ENCODE results near the gene ZAR1L.
"Not testable (repeated sequence)": the region's sequence is repeated elsewhere in the genome, so short reads cannot be mapped to it uniquely, and the experiment has no call there.

ZAR1L gene, protein sequence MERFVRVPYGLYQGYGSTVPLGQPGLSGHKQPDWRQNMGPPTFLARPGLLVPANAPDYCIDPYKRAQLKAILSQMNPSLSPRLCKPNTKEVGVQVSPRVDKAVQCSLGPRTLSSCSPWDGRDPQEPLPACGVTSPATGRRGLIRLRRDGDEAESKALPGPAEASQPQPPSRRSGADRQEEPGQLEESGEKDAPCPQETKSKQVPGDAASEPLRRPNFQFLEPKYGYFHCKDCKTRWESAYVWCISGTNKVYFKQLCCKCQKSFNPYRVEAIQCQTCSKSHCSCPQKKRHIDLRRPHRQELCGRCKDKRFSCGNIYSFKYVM

DNA sequence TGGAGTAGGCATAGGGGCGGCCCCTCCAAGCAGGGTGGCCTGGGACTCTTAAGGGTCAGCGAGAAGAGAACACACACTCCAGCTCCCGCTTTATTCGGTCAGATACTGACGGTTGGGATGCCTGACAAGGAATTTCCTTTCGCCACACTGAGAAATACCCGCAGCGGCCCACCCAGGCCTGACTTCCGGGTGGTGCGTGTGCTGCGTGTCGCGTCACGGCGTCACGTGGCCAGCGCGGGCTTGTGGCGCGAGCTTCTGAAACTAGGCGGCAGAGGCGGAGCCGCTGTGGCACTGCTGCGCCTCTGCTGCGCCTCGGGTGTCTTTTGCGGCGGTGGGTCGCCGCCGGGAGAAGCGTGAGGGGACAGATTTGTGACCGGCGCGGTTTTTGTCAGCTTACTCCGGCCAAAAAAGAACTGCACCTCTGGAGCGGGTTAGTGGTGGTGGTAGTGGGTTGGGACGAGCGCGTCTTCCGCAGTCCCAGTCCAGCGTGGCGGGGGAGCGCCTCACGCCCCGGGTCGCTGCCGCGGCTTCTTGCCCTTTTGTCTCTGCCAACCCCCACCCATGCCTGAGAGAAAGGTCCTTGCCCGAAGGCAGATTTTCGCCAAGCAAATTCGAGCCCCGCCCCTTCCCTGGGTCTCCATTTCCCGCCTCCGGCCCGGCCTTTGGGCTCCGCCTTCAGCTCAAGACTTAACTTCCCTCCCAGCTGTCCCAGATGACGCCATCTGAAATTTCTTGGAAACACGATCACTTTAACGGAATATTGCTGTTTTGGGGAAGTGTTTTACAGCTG, at the start of gene ZAR1L, which contains the start of gene BRCA2:
TSS of gene ZAR1L (minus strand) at position 126 of the 790 bp plus-strand sequence. CDS start 3,438 bp downstream, outside the sequence.
TSS of gene BRCA2 (plus strand) at position 271 of the 790 bp plus-strand sequence. CDS start 953 bp downstream, outside the sequence.
- peak; percentile 81 to 93 for DNase-seq

GRCh38 chr13:32362574-32362973, 47.4 kb upstream of the ZAR1L start:
- DNase-seq: no peak

DNA sequence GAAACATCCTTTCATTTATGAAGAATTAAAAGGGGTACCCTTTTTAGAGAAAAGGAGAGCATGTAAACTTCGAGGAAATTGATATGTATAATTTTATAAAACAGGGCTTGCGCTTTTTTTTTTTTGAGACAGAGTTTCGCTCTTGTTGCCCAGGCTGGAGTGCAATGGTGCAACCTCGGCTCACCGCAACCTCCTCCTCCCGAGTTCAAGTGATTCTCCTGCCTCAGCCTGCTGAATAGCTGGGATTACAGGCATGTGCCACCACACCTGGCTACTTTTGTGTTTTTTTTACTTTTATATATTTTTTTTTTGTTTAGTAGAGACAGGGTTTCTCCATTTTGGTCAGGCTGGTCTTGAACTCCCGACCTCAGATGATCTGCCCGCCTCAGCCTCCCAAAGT, 40.8 kb upstream of the ZAR1L start:
- not testable (repeated sequence) for DNase-seq

DNA sequence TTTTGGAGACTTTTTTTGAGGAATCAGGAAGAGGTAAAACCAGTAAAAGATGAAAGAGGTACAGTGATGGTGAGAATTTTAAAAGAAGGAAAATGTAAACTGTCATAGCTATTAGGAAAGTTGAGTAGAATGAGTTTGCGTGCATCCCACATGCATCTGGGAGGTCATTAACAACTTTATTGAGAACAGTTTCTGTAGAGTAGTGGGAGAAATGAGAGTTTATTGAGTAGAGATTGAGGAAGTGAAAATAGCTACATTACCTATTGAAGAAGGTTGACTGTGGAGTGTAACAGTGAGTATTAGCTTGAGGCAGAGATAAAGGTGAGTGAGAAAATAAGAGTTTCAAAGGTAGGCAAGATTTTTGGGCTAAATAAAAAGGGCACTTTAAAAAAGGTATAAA, 38.9 kb upstream of the ZAR1L start:
- no peak for DNase-seq

GRCh38 chr13:32350839-32351441, 35.8 kb upstream of the ZAR1L start:
- DNase-seq: not testable (repeated sequence)

DNA sequence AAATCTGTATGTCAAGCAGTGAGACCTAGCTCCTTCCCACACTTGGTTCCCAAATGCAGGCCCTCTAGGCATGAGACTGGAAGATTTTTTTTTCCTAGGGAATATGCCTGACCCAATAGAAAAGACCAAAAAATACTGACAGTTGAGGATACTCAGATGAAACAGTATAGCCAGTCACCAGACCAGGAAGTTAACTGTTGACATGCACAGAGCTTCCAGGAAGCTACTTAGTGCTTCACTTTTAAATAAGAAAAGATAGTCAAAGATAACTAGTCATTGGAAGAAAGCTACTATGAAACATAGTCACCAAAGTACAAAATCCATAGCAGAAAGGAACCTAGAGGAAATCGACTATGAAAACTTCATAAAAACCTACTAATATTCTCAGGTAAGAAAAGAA, 32.5 kb upstream of the ZAR1L start:
- no peak for DNase-seq

- DNase-seq: no peak
Observed at GRCh38 chr13:32340914-32341313, 25.8 kb upstream of the ZAR1L start.

DNA sequence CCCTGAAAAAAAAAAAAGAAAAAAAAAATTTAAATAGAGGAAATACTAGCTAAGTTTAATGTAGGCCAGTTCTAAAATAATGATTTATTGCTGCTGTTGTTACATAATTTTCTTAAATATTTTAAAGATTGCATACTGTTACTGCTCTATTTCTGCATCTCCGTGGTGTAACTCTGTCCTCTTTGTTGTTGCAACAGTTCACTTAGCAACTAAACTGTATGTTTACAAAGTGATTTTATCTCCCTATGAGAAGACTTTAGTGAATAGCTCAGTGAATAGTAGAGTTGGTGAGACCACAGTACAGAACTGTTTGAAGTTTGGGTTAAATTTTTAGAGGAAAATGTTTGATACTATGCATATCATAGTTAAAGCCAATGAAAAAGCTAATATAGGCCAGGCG, 19.5 kb upstream of the ZAR1L start:
- DNase-seq: no peak

GRCh38 chr13:32330441-32330840, 15.3 kb upstream of the ZAR1L start:
- DNase-seq: no peak

GRCh38 chr13:32323912-32324311, 8.7 kb upstream of the ZAR1L start:
- no peak for DNase-seq

DNA sequence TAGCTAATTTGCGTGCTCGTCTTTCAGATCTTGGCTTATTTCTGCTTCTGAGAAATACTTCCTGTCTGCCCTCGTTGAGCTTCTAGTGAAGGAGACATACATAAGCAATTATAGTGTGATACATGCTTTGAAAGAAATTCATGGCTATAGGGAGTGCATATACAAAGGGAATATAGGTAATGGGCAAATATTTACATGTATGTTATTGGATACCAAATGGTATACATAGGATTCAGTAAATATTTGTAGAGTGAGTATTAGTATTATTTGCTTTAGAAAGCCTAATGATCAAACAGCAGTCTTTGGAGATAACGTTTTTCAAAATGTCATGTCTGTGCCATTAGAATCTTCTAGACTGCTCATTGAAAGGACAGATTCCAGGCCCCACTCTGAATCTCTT, 5.4 kb upstream of the ZAR1L start:
- no peak for DNase-seq

DNA sequence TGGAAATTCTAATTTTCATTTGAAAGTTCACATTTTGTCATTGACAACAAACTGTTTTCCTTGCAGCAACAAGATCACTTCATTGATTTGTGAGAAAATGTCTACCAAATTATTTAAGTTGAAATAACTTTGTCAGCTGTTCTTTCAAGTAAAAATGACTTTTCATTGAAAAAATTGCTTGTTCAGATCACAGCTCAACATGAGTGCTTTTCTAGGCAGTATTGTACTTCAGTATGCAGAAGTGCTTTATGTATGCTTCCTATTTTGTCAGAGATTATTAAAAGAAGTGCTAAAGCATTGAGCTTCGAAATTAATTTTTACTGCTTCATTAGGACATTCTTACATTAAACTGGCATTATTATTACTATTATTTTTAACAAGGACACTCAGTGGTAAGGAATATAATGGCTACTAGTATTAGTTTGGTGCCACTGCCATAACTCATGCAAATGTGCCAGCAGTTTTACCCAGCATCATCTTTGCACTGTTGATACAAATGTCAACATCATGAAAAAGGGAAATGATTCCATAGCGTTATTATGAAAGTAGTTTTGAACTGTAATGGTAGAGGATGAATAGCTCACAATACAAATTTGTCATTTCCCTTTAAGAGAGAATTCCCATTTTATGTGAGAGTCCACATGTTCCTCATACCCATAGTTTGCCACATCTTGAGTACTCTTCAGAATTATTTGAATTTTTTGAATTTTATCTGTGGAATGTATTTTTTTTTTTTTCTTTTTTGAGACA, 2.7 kb upstream of the ZAR1L start:
- no peak for DNase-seq

DNA sequence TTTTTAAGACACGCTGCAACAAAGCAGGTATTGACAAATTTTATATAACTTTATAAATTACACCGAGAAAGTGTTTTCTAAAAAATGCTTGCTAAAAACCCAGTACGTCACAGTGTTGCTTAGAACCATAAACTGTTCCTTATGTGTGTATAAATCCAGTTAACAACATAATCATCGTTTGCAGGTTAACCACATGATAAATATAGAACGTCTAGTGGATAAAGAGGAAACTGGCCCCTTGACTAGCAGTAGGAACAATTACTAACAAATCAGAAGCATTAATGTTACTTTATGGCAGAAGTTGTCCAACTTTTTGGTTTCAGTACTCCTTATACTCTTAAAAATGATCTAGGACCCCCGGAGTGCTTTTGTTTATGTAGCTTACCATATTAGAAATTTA, 1.3 kb upstream of the ZAR1L start:
- no peak for DNase-seq

DNA sequence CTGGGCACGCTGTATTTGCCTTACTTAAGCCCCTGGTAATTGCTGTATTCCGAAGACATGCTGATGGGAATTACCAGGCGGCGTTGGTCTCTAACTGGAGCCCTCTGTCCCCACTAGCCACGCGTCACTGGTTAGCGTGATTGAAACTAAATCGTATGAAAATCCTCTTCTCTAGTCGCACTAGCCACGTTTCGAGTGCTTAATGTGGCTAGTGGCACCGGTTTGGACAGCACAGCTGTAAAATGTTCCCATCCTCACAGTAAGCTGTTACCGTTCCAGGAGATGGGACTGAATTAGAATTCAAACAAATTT, 821 bp upstream of the ZAR1L start:
- DNase-seq: no peak

DNA sequence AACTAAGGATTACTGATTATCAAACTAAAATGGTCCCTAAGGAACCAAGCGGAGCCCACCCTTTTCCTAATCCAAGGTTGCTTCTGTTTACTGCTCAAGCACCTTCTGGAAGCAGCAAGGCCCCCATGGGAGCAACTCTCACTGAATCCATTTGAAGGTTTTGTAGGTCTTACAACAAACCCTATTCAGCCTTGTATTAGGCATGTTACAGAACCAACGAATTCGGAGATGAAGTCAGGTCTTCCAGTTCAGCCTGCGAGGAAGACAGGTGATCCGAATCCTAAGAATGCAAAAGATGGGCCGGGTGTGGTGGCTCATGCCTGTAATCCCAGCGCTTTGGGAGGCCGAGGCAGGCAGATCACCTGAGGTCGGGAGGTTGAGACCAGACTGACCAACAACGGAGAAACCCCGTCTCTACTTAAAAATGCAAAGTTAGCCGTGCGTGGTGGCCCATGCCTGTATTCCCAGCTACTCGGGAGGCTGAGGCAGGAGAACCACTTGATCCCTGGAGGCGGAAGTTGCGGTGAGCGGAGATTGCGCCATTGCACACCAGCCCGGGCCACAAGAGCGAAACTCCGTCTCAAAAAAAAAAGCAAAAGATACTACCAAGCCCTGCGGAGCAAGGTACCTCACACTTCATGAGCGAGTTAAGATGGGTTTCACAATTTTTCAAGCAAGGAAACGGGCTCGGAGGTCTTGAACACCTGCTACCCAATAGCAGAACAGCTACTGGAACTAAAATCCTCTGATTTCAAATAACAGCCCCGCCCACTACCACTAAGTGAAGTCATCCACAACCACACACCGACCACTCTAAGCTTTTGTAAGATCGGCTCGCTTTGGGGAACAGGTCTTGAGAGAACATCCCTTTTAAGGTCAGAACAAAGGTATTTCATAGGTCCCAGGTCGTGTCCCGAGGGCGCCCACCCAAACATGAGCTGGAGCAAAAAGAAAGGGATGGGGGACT, 609 bp downstream of the ZAR1L start:
- DNase-seq: peak; percentile 69 to 78

DNA sequence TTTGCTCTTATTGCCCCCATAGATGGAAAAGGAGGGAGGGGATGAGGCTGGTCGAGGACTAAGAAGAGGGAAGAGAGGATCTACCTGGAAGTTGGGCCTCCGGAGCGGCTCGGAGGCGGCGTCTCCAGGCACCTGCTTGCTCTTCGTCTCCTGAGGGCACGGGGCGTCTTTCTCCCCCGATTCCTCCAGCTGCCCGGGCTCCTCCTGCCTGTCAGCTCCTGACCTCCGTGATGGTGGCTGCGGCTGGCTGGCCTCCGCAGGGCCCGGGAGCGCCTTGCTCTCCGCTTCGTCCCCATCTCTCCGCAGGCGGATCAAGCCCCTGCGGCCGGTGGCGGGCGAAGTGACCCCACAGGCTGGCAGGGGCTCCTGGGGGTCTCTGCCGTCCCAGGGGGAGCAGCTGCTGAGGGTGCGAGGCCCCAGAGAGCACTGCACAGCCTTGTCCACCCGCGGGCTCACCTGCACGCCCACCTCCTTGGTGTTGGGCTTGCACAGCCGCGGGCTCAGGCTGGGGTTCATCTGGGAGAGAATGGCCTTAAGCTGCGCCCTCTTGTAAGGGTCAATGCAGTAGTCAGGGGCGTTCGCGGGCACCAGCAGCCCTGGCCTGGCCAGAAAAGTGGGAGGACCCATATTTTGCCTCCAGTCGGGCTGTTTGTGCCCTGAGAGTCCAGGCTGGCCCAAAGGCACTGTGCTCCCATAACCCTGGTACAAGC, 3.8 kb downstream of the ZAR1L start:
- DNase-seq: no peak

GRCh38 chr13:32310134-32310706, 4.9 kb downstream of the ZAR1L start:
- DNase-seq: peak; percentile 22 to 24

GRCh38 chr13:32309312-32310133, 5.6 kb downstream of the ZAR1L start:
- no peak for DNase-seq

- no peak for DNase-seq
Observed at GRCh38 chr13:32305646-32306045, 9.5 kb downstream of the ZAR1L start.

GRCh38 chr13:32302461-32302860, 12.7 kb downstream of the ZAR1L start:
- DNase-seq: no peak

Measured in SHP77 (cell line).